Endothelial cell (in vitro differentiated cells): ENCODE results near the gene ZNF92. TPM values are rescaled to one million over a fixed set of nuclear protein-coding genes. Genes with fewer than 3 reads are reported as not detected.
A peak's percentile ranks its signal among the peaks of the same experiment; 100 is the strongest.
"Not testable (repeated sequence)": the region's sequence is repeated elsewhere in the genome, so short reads cannot be mapped to it uniquely, and the experiment has no call there.

Source experiments
- DNase-seq: peaks from one replicate; pipeline ENCODE4 v3.0.0; 2021; ENCODE audit warnings: low spot score
- H3K27ac Mint-ChIP-seq: one replicate; pipeline ENCODE4 v1.8.0; 2021; ENCODE audit warnings: mixed read lengths, inconsistent platforms; ENCODE audit not compliant: unreplicated experiment
- H3K27me3 Mint-ChIP-seq: one replicate; pipeline ENCODE4 v1.8.0; 2021; ENCODE audit warnings: mild to moderate bottlenecking, moderate library complexity, mixed read lengths, inconsistent platforms; ENCODE audit not compliant: unreplicated experiment
- H3K36me3 Mint-ChIP-seq: one replicate; pipeline ENCODE4 v1.8.0; 2021; ENCODE audit warnings: mild to moderate bottlenecking, low read depth, mixed read lengths, inconsistent platforms; ENCODE audit not compliant: unreplicated experiment
- H3K4me1 Mint-ChIP-seq: one replicate; pipeline ENCODE4 v1.8.0; 2021; ENCODE audit warnings: mild to moderate bottlenecking, mixed read lengths, inconsistent platforms; ENCODE audit not compliant: unreplicated experiment
- H3K4me3 Mint-ChIP-seq: one replicate; pipeline ENCODE4 v1.8.0; 2021; ENCODE audit warnings: mild to moderate bottlenecking, mixed read lengths, inconsistent platforms; ENCODE audit not compliant: unreplicated experiment
- H3K9me3 Mint-ChIP-seq: one replicate; pipeline ENCODE4 v1.8.0; 2021; ENCODE audit warnings: mixed read lengths, inconsistent platforms; ENCODE audit not compliant: unreplicated experiment
- CTCF ChIP-seq: fragments of 200-600 bp; sonication (generic); IDR thresholded peaks from one replicate; pipeline ENCODE4 v1.5.0; 2021; ENCODE audit warnings: antibody characterized with exemption; ENCODE audit not compliant: unreplicated experiment
- total RNA-seq: library from RNA; stranded (reverse); fragmentation: NEBNext Ultra II Directional; extraction: Animal tissue kit (Norgen Biotek cat#: 25700); gene quantifications from one replicate; pipeline ENCODE4 v1.2.1, GENCODE V29; 2021; ENCODE audit not compliant: unreplicated experiment

The ZNF92 gene
- total RNA-seq, 1 donor from 2014 or later: 25.3 TPM

GRCh38 chr7:65342723-65343629 lies 30.7 kb upstream of the ZNF92 start:
- no peaks in the 10 kb centered on the region for H3K36me3 Mint-ChIP-seq
- no peaks in the 10 kb centered on the region for H3K4me1 Mint-ChIP-seq
- H3K9me3 Mint-ChIP-seq: no peaks in the 10 kb centered on the region
- H3K27me3 Mint-ChIP-seq: no peaks in the 10 kb centered on the region
- H3K4me3 Mint-ChIP-seq: no peak overlapping the region
- no peak for TF ChIP-seq CTCF
- no peak overlapping the region for H3K27ac Mint-ChIP-seq
- no peak for DNase-seq

GRCh38 chr7:65344541-65344940 lies 29.1 kb upstream of the ZNF92 start:
- not testable (repeated sequence) for DNase-seq, H3K27me3 Mint-ChIP-seq, H3K4me3 Mint-ChIP-seq, H3K36me3 Mint-ChIP-seq, H3K4me1 Mint-ChIP-seq, H3K9me3 Mint-ChIP-seq
- H3K27ac Mint-ChIP-seq: peak overlapping the region; percentile 42

- no peaks in the 10 kb centered on the region for H3K4me1 Mint-ChIP-seq
- H3K36me3 Mint-ChIP-seq: no peaks in the 10 kb centered on the region
- no peak overlapping the region for H3K27ac Mint-ChIP-seq
- no peaks in the 10 kb centered on the region for H3K27me3 Mint-ChIP-seq
- no peak for TF ChIP-seq CTCF
- no peak overlapping the region for H3K4me3 Mint-ChIP-seq
- H3K9me3 Mint-ChIP-seq: no peaks in the 10 kb centered on the region
- no peak for DNase-seq
Measured at GRCh38 chr7:65354263-65354662, 19.4 kb upstream of the ZNF92 start.

- DNase-seq: no peak
- H3K36me3 Mint-ChIP-seq: no peaks in the 10 kb centered on the region
- no peaks in the 10 kb centered on the region for H3K27me3 Mint-ChIP-seq
- H3K9me3 Mint-ChIP-seq: no peaks in the 10 kb centered on the region
- no peak for TF ChIP-seq CTCF
- H3K27ac Mint-ChIP-seq: no peak overlapping the region
- H3K4me1 Mint-ChIP-seq: peaks cover 7% of the 10 kb centered on the region
- no peak overlapping the region for H3K4me3 Mint-ChIP-seq
Measured at GRCh38 chr7:65369843-65370242, 3.8 kb upstream of the ZNF92 start.

GRCh38 chr7:65371468-65371867 lies 2.2 kb upstream of the ZNF92 start:
- H3K9me3 Mint-ChIP-seq: no peaks in the 10 kb centered on the region
- no peak for TF ChIP-seq CTCF
- no peaks in the 10 kb centered on the region for H3K36me3 Mint-ChIP-seq
- DNase-seq: no peak
- H3K27me3 Mint-ChIP-seq: no peaks in the 10 kb centered on the region
- no peak overlapping the region for H3K27ac Mint-ChIP-seq
- H3K4me1 Mint-ChIP-seq: peaks cover 15% of the 10 kb centered on the region
- no peak overlapping the region for H3K4me3 Mint-ChIP-seq
